HL-60/S4 (cell line): ENCODE data around the gene FOXA1.

Source experiments
- in situ Hi-C: fragments of 300-500 bp; cut with MboI; formaldehyde crosslinking; loops from 2 replicates; pipeline ENCODE4 v1.14.3; 2022; ENCODE audit warnings: low sequenced_read_pairs

Gene FOXA1

GRCh38 chr14:37602605-37603453 is 7.8 kb upstream of the FOXA1 start:
- in situ Hi-C loops: no loop called here

- in situ Hi-C loops: no loop called here
Observed at GRCh38 chr14:37601865-37602264, 6.8 kb upstream of the FOXA1 start.

- in situ Hi-C loops: no loop called here
Observed at GRCh38 chr14:37600880-37601741, 6.1 kb upstream of the FOXA1 start.

- in situ Hi-C loops: no loop called here
Observed at GRCh38 chr14:37599507-37600368, 4.7 kb upstream of the FOXA1 start.

- in situ Hi-C loops: no loop called here
Observed at GRCh38 chr14:37598747-37599506, 3.9 kb upstream of the FOXA1 start.

- in situ Hi-C loops: no loop called here
Observed at GRCh38 chr14:37597914-37598746, 3.1 kb upstream of the FOXA1 start.

GRCh38 chr14:37597538-37597913 is 2.5 kb upstream of the FOXA1 start:
- in situ Hi-C loops: no loop called here

GRCh38 chr14:37596790-37597472 is 1.9 kb upstream of the FOXA1 start:
- in situ Hi-C loops: no loop called here

GRCh38 chr14:37595809-37596621 is 966 bp upstream of the FOXA1 start:
- in situ Hi-C loops: no loop called here

- in situ Hi-C loops: no loop called here
Observed at GRCh38 chr14:37594238-37594970, 645 bp downstream of the FOXA1 start.

- in situ Hi-C loops: no loop called here
Observed at GRCh38 chr14:37593511-37594237, 1.4 kb downstream of the FOXA1 start.

- in situ Hi-C loops: no loop called here
Observed at GRCh38 chr14:37592482-37593408, 2.3 kb downstream of the FOXA1 start.

- in situ Hi-C loops: no loop called here
Observed at GRCh38 chr14:37591941-37592481, 3.0 kb downstream of the FOXA1 start.

- in situ Hi-C loops: no loop called here
Observed at GRCh38 chr14:37591311-37591940, 3.6 kb downstream of the FOXA1 start.
